GM18867 (cell line): ENCODE results near the gene ROM1.
A peak's percentile ranks its signal among the peaks of the same experiment; 100 is the strongest.
"Not testable (repeated sequence)": the region's sequence is repeated elsewhere in the genome, so short reads cannot be mapped to it uniquely, and the experiment has no call there.

ENCODE experiments used
- ATAC-seq: cut with Tn5 transposase; IDR thresholded peaks from one replicate; pipeline ENCODE4 v1.9.1; 2021; ENCODE audit warnings: mild to moderate bottlenecking, moderate library complexity; ENCODE audit not compliant: unreplicated experiment

The ROM1 gene

DNA sequence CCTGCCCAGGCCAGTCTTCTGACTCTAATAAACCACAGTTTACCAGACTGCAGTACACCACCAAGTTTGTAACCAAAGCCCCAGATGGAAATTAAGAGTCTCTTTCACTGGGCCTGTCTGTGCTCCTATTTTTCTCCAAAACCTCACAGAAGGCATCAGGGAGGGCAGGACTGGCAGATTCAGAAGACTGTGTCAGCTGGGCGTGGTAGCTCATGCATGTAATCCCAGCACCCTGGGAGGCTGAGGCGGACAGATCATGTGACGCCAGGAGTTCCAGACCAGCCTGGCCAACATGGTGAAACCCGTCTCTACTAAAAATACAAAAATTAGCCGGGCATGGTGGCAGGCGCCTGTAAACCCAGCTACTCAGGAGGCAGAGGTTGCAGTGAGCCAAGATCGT is 27.7 kb upstream of the ROM1 start:
- not testable (repeated sequence) for ATAC-seq

DNA sequence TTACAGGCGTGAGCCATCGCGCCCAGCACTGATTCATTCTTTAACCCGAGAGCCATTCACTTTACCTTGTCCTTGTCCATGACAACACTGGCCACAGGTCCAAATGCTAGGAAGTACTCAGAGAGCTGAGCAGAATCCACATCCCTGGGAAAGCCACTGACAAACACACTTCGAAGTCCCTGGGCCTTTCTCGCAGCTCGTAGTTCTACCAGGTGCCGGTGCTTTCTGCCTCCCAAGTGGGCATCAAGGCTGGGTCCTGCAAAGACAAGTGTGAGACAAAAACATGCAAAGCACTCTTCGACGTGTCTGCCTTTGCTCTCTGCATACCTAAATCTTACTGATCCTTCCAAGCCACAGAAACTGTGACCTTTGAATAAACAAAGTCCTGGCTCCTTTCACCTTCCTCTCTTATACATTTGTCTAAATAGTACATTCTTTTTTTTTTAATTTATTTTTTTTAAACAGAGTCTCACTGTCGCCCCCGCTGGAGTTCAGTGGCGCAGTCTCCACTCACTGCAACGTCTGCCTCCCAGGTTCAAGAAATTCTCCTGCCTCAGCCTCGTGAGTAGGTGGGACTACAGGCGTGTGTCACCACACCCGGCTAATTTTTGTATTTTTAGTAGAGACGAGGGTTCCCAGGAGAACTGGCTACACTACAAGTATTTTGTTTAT is 24.0 kb upstream of the ROM1 start:
- ATAC-seq: no peak

DNA sequence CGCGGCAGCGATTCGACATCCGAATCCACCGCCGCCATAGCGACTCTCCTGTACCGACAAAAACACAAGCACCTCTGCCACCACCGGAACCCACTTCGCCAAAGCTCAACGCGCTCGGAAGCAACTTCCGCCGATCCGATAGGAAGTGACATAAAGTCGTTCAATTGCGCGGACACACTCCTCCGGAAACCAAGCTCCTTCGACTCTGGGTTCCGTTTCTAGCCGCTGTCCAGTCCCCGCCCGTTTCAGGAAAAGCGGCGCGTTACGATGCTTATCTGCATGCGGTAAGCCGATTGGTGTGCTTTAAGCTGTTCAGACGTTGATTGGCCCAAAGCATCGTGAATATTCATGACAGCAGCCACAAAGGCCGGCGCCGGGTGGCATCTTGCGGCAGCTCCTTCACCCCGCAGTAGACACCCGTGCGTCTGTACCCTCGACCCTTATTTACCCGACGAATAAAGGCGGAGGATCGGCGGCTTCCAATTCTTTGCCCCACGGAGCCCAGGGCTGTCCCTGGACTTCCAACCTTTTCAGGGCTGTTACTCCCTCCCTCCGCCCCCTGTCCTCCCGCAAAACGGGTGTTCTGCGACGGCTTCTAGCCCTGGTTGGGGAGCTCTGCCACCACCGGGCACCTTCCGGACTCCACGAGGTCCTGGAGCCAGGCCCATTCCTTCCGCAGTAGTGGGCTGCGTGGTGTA is 21.5 kb upstream of the ROM1 start, which contains the start of gene TUT1:
Gene TUT1, minus strand, starts transcription at position 76 of the 698 bp plus-strand sequence. Its CDS starts 38 bp downstream, at position 38.
- ATAC-seq: peak; percentile 85

DNA sequence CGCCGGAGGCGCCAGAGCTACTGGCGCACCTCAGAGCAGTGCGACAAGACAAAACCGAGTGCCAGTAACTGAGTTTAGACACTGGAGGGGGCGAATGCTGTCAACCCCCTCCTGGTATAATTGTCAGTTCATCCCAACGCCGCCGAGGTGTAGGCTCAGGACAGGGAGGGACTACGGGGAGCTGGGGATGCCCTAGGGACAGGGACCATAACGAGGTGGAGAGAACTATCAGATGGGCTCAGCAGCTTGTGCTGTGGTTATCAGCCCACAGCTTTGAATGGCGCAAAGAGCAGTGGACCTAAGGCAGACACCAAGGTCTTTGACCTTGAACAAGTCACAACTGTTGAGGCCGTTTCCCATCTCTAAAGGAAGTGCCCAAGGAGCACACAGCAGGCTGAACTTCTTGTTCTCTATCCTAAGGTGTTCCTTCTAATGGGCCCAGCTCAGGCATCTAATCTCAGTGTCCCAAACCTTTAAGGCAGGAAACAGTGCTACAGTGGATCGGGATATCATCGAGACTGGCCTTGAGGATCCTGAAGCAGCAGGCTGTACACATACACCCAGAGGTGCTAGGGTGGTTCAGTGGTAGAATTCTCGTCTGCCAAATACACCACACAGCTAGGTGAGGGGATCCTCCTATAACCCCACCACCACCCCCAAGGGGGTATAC is 20.8 kb upstream of the ROM1 start:
- ATAC-seq: no peak

GRCh38 chr11:62592989-62593421 is 20.1 kb upstream of the ROM1 start:
- no peak for ATAC-seq

DNA sequence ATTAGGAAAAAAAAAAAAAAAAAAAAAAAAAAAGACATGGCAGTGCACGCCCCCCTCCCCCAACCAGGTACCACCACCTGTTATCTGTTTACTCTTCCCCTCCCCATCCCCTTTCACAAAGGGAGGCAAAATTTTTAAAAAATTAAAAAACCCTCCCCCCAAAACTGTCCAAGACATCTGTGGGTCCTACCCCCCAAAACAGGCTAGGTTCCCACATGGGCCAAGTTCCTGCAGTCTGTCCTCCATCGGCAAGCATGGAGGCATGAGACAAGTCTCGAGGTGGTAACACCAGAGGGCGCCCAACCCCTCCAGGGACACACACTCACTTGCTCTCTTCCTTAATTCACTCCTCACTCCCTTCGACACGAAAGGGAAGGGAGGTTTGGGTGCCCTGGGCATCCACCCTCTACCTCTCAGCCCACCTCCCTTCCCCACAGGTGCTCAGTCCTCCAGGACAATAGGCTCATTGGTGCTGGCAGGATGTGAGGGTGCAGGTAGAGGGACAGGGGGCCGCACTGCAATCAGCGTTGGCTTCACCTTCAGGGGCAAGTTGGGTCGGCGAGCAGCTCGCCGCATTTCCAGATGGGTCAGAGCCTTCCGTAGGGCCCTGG is 19.5 kb upstream of the ROM1 start:
- no peak for ATAC-seq

DNA sequence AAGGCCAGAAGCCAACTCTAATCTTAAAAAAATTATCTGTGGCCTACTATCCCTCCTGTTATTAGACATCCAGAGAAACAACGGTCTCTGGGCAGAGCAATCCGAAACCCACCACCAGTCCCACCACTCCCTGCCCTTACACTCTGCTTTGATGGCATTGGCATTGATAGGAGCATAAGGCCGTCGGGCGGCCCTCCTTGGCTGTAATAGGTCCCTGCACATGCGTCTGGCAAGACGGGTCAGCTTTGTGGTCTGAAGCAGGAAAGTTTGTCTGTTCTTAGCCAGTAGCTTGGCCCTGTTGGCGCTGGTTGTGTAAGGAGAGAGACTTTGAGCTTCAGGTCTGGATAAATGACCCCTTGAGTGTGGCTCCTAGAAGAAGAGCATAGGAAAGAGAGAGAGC is 17.9 kb upstream of the ROM1 start:
- no peak for ATAC-seq

DNA sequence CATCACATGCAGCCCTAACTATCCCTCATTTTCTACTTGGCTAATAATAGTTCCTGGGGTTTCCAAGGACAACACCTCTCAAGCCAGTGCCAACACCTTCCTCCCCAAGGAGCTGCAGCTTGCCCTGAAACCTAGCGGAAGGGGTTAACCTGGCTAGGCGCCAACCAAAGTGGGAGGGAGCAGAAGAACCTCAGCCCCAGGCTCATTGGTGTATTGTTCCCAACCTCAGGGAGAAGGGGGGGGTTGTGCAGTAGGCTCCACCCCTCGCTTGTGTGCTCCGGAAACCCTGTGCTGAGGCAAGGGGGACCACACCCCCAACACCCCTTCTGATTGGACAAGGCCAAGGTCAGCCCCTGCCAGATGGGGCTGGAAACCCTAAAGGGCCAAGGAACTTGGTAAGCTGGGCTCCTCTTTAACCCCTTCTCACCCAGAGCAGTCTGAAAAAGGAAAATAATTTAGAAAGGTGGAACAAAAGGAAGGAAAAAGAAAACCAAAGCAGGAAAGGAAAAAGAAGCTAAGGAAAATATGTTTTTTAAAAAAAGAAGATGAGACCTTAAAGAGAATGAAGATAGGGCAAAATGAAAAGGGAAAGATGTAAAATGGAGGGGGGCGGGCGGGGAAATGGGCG is 13.9 kb upstream of the ROM1 start:
- ATAC-seq: peak; percentile 59

GRCh38 chr11:62599901-62600300 is 13.2 kb upstream of the ROM1 start:
- no peak for ATAC-seq

DNA sequence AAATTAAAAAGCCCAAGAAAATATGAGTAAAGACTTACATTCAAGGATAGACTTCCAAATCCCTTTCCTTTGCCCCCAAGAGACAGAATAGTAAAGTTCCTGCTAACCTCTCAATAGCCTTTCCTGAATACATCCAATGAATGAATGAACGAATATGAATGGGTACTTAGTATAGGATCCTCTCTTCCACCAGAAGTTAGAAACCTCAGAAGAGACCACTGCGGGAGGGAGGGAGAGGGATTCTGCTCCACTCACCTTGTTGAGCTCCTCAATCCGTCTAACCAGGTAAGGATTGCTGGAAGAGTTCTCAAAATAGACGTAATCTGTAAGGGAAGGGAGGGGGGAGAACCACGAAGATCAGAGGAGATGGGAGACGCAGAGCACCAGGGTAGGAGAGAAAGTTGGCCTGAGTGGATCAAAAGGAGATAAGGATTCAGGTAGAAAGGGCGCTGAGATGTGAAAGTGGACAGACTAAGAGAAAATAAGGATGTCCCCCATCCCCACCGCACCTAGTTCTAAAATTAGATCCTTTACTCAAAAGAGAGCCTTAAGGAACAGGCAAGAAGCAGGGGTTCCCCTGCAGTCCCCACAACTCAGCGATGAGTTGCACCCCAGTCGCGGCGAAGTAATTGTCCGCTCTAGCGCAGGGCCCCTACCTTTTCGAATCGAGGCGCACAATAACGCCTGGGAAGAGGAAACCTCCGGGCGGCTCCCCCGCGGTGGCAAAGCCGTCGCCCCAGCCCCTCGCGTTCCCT is 12.5 kb upstream of the ROM1 start:
- no peak for ATAC-seq

DNA sequence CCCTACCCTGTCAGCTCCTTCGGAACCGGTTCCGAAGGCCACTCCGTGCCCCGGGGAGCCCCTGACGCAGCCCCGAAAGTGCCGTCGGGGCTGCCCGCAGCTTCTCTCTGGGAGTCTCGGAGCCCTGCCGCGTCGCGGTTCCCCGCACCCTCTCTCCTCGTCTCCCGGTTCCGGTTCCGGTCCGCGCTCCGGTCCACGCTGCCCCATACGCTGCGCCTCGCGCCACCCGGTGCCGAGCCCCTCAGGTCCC is 12.0 kb upstream of the ROM1 start:
- ATAC-seq: no peak

GRCh38 chr11:62601372-62602140 is 11.5 kb upstream of the ROM1 start, which contains the start of gene MTA2:
MTA2 (minus strand) TSS chr11:62601865; CDS start chr11:62601450, 415 bp downstream.
- ATAC-seq: peak; percentile 68

DNA sequence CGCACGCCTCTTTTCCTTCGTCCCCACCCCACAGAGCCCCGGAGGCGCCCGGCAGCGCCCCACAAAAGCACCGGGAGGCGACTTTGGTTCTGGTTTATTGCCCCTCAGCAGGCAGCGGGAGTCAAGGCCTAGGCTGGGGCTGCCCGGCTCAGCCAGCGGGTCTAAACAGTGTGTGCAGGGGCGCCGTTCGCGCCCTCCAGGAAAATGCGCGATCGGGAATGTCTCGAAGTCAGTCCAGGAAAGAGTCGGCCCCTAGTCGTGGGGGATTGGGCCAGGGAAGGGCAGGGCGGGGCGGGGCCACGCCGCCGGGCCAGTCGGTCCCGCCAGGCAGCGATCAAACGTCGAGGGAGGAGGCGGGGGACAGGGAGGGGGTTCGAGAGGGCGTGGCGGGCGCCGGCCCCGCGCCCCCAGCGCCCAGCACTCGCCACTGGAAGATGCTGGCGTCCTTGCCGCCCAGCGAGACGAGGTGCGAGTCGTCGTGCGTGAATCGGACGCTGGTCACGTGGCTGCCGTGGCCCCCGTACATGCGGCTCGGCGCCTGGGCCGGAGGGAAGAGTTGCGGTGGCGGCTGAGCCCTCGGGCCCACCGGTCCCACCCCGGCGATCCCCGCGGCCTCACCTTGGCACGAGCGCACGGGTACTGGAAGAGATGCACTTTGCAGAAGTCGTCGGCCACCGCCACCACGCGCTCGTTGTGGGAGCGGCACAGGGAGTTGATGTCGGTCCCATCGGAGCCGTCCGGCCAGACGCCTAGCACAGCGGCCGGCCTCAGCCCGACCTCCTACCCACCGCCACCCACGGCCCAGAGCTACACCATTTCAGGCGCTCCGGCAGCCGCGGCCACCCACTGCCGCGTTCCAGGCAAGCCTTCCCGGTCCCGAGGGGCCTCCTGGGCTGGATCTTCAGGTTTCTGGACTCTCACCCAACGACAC is 10.7 kb upstream of the ROM1 start:
- ATAC-seq: no peak

GRCh38 chr11:62603072-62603408 is 10.0 kb upstream of the ROM1 start:
- ATAC-seq: no peak

- no peak for ATAC-seq
Observed at GRCh38 chr11:62603776-62604299, 9.2 kb upstream of the ROM1 start.

GRCh38 chr11:62604460-62605120 is 8.5 kb upstream of the ROM1 start:
- ATAC-seq: no peak

GRCh38 chr11:62605467-62605866 is 7.6 kb upstream of the ROM1 start:
- ATAC-seq: no peak

- no peak for ATAC-seq
Observed at GRCh38 chr11:62605902-62606301, 7.2 kb upstream of the ROM1 start.
